Gastrocnemius medialis (tissue), 4 donors: ENCODE measurements around the gene BMPR1B. TPM values are rescaled to one million over a fixed set of nuclear protein-coding genes. Genes with fewer than 3 reads are reported as not detected.

ENCODE experiments used
- ATAC-seq, 2 donors: fragments of 150-250 bp; one replicate each; pipeline ENCODE4 v1.9.1; 2016
- DNase-seq, 2 donors: peaks; one replicate each; pipeline ENCODE4 v3.0.0-alpha.2; 2019
- H3K27ac ChIP-seq, 4 donors: fragments of 200-600 bp; sonication (generic); 1 replicate in 1 of 4; 2 replicates in 3 of 4; pipeline ENCODE4 v1.5.1; 2016 to 2018; ENCODE audit warnings: mild to moderate bottlenecking in 2 of 4, moderate library complexity in 1 of 4
- H3K27me3 ChIP-seq, 3 donors: fragments of 200-600 bp; sonication (generic) in 2 of 3; 1 replicate in 1 of 3; 2 replicates in 2 of 3; pipeline versions ENCODE4 v1.5.1 to v1.6.0; 2016 to 2019; ENCODE audit warnings: mild to moderate bottlenecking in 1 of 3, moderate library complexity in 1 of 3
- H3K36me3 ChIP-seq, 2 donors: fragments of 200-600 bp; sonication (generic) in 1 of 2; one replicate each; pipeline ENCODE4 v1.5.1; 2017 to 2018
- H3K4me1 ChIP-seq, 2 donors: fragments of 200-600 bp; sonication (generic) in 1 of 2; one replicate each; pipeline ENCODE4 v1.5.1; 2016 to 2017; ENCODE audit warnings: mild to moderate bottlenecking in 2 of 2
- H3K4me3 ChIP-seq, 4 donors: fragments of 200-600 bp; sonication (generic) in 3 of 4; 1 replicate in 1 of 4; 2 replicates in 3 of 4; pipeline ENCODE4 v1.5.1; 2016 to 2019; ENCODE audit warnings: mild to moderate bottlenecking in 2 of 4
- H3K9me3 ChIP-seq, 3 donors: fragments of 200-600 bp; sonication (generic) in 2 of 3; 1 replicate in 1 of 3; 2 replicates in 2 of 3; pipeline ENCODE4 v1.5.1; 2016 to 2019
- POLR2A ChIP-seq, 2 donors: fragments of 450-650 bp; IDR thresholded peaks; one replicate each; pipeline ENCODE4 v1.6.1; 2017; ENCODE audit warnings: antibody characterized with exemption in 2 of 2, mild to moderate bottlenecking in 2 of 2, moderate library complexity in 2 of 2
- in situ Hi-C, 4 donors: fragments of 200-750 bp; cut with MboI; loops; one replicate each; pipeline versions ENCODE4 v1.15.0 to v1.8.0; 2017; ENCODE audit warnings: low sequenced_read_pairs in 4 of 4
- intact Hi-C: fragments of 100-400 bp; cut with DNase I; formaldehyde crosslinking; loops from one replicate; pipeline ENCODE4 v1.15.1; 2023; ENCODE audit warnings: low total_unique reads
- total RNA-seq, 4 donors: library from RNA; depleted of rRNA; stranded (reverse); fragments of >200 nt; gene quantifications; one replicate each; pipeline versions ENCODE4 v1.1.0 to v1.2.3, GENCODE V29; 2016
- TF ChIP-seq, protein P1 (sequence below), 5 experiments: fragments of 450-650 bp in 3 of 5; fragments of 200-600 bp in 2 of 5; sonication (generic) in 2 of 5; IDR thresholded peaks in 4 of 5; conservative IDR thresholded peaks in 1 of 5; 1 replicate in 4 of 5; 2 replicates in 1 of 5; pipeline ENCODE4 v1.5.1; 2016 to 2019; ENCODE audit warnings: antibody characterized with exemption in 5 of 5, mild to moderate bottlenecking in 3 of 5, moderate library complexity in 3 of 5

BMPR1B gene
- total RNA-seq, 4 donors from 2014 or later: 0.92 to 6.9 (median 1.7) TPM

DNA sequence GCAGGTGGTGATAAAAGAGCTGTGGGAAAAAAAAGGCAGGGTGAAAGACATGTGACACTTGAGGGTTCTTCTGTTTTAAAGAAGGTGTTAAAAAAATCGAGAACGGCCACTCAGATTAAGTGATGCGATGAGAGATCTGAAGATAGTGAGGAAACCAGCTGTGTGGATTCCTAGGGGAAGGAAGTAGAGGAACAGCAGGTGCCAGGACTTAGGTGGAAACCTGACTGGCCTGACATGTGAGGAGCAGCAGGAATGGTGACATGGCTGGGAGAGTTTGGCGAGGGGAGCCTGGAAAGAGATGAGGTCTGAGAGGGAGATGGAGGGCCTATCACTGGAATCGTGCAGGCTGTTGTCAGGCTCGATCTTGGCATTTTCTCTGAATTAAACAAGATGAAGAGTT is 55.5 kb downstream of the BMPR1B start:
- Histone ChIP-seq H3K9me3 (no peaks in the 10 kb centered on the region), H3K27me3 (no peaks in the 10 kb centered on the region), H3K36me3 (no peaks in the 10 kb centered on the region), H3K4me3 (no peak overlapping the region), H3K4me1 (no peaks in the 10 kb centered on the region), H3K27ac (no peak overlapping the region)
- TF ChIP-seq, protein P1, sequence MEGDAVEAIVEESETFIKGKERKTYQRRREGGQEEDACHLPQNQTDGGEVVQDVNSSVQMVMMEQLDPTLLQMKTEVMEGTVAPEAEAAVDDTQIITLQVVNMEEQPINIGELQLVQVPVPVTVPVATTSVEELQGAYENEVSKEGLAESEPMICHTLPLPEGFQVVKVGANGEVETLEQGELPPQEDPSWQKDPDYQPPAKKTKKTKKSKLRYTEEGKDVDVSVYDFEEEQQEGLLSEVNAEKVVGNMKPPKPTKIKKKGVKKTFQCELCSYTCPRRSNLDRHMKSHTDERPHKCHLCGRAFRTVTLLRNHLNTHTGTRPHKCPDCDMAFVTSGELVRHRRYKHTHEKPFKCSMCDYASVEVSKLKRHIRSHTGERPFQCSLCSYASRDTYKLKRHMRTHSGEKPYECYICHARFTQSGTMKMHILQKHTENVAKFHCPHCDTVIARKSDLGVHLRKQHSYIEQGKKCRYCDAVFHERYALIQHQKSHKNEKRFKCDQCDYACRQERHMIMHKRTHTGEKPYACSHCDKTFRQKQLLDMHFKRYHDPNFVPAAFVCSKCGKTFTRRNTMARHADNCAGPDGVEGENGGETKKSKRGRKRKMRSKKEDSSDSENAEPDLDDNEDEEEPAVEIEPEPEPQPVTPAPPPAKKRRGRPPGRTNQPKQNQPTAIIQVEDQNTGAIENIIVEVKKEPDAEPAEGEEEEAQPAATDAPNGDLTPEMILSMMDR (IDR thresholded peaks at IDR 0.05 in 4 of 5, conservative IDR thresholded peaks at IDR 0.05 in 1 of 5): no peak
- no peak for TF ChIP-seq POLR2A (IDR thresholded peaks at IDR 0.05)
- DNase-seq: no peak
- intact Hi-C loops (no loop called here), in situ Hi-C loops (no loop called here)
- ATAC-seq: no peak

DNA sequence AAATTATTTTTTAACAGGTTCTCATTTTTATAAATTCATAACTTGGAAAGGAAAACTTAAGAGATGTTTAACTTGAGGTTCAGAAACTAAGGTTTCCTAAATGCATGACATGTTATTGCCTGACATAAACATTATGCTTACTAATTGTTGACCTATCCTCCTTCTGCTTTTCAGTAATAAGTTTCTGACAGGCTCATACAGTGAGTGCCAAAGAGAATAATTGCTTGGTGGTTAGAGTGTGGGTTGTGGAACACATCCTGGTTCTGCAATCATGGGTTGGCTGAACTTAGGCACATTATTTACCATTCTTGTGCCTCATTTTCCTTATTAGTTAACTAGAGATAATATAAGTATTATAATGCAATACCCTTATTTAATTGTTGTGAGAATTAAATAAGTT is 56.5 kb downstream of the BMPR1B start:
- DNase-seq (no peak), ATAC-seq (no peak)
- no peak overlapping the region for H3K27ac ChIP-seq
- no peak overlapping the region for H3K4me3 ChIP-seq
- H3K9me3 ChIP-seq: no peaks in the 10 kb centered on the region
- no peaks in the 10 kb centered on the region for H3K27me3 ChIP-seq
- intact Hi-C loops: no loop called here
- no peaks in the 10 kb centered on the region for H3K36me3 ChIP-seq
- in situ Hi-C loops: no loop called here
- TF ChIP-seq, protein P1 (IDR thresholded peaks at IDR 0.05 in 4 of 5, conservative IDR thresholded peaks at IDR 0.05 in 1 of 5): no peak
- no peak for TF ChIP-seq POLR2A (IDR thresholded peaks at IDR 0.05)
- H3K4me1 ChIP-seq: no peaks in the 10 kb centered on the region

DNA sequence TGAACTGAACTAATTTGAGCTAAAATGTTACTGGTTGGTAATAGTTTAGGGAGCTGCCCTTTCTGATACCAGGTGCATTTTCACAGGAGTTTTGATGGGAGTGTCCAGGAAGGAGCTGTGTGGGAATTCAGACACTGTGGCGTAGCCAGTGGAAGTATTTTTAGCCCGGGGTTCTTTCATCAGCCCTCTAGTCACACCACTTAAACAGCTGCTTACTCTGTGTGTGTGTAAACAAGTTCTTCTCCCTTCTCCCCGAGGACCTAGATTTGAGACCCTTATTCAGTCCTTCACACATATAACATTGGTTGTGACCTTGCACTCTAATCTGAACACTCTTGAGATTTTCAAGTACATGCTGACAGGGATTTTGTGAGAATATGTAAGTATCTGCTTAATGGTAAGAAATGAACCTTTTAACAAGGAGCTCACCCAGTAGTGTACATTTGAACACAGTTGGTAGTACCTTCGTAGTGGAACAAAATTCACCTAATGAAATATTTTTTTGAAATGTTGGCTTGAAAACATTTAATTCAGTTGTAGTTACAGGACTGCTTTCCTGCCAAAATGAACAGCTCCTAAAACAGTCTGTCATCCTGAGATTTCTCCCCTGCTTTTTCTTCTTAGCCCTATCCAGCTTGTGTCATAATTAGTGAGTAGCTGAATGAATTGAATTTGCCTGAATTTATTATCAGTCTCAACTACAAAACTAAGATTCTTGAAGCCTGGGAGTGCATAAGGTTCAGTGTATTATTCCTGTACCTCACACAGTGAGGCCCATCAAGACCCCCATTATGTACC is 61.8 kb downstream of the BMPR1B start:
- Histone ChIP-seq H3K4me3 (no peak overlapping the region), H3K36me3 (no peaks in the 10 kb centered on the region), H3K4me1 (no peaks in the 10 kb centered on the region), H3K27ac (no peak overlapping the region), H3K9me3 (no peaks in the 10 kb centered on the region), H3K27me3 (no peaks in the 10 kb centered on the region)
- TF ChIP-seq, protein P1 (IDR thresholded peaks at IDR 0.05 in 4 of 5, conservative IDR thresholded peaks at IDR 0.05 in 1 of 5): no peak
- no peak for TF ChIP-seq POLR2A (IDR thresholded peaks at IDR 0.05)
- DNase-seq: no peak
- in situ Hi-C loops (no loop called here), intact Hi-C loops (no loop called here)
- ATAC-seq: no peak

DNA sequence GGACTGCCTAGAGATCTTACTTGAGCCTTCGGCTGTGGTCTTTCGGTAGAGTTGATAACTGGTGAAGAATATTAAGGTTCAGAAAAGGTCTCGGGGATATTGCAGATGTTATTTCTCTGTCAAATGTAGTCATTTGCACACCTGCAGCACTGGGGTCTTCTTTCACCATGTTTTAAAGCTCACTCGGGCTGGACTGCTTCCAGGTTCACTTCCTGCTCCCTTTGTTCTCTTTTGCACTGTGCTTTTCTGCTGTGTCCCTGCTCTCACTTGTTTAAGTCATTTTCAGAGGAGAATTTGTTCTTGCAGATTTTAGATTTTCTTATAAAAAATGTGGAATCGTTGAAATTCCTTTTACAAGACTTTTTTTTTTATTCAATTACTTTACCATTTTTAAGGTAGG is 68.5 kb downstream of the BMPR1B start:
- no peak for DNase-seq
- no peak for ATAC-seq
- in situ Hi-C loops (no loop called here), intact Hi-C loops (no loop called here)
- no peaks in the 10 kb centered on the region for H3K4me1 ChIP-seq
- H3K27ac ChIP-seq: no peak overlapping the region
- H3K36me3 ChIP-seq: no peaks in the 10 kb centered on the region
- H3K27me3 ChIP-seq: no peaks in the 10 kb centered on the region
- TF ChIP-seq, protein P1 (IDR thresholded peaks at IDR 0.05 in 4 of 5, conservative IDR thresholded peaks at IDR 0.05 in 1 of 5): no peak
- TF ChIP-seq POLR2A (IDR thresholded peaks at IDR 0.05): no peak
- H3K9me3 ChIP-seq: no peaks in the 10 kb centered on the region
- no peak overlapping the region for H3K4me3 ChIP-seq
